OCI-LY3 (cell line): ENCODE measurements around the gene GPR39.

Source experiments
- H2AFZ ChIP-seq: fragments of 200-600, 300-600 bp; shearing (Covaris generic); 2 replicates; pipeline ENCODE4 v1.6.0; 2014; ENCODE audit warnings: antibody characterized with exemption, low read depth, low read length
- H3K27ac ChIP-seq: fragments of 200-600, 300-600 bp; sonication (generic); 2 replicates; pipeline ENCODE4 v1.5.1; 2014; ENCODE audit warnings: mild to moderate bottlenecking, low read length, moderate library complexity, mixed read lengths
- H3K27me3 ChIP-seq: fragments of 200-600, 300-600 bp; sonication (generic); 2 replicates; pipeline ENCODE4 v1.6.1; 2014; ENCODE audit warnings: low read depth, low read length, mixed read lengths
- H3K36me3 ChIP-seq: fragments of 200-600, 300-600 bp; sonication (generic); replicated peaks from 2 replicates; pipeline ENCODE3; 2014; ENCODE audit warnings: low read depth, low read length, mixed read lengths
- H3K4me1 ChIP-seq: fragments of 300-600, 200-600 bp; sonication (generic); 2 replicates; pipeline ENCODE4 v1.6.1; 2014; ENCODE audit warnings: low read length, mixed read lengths
- H3K4me2 ChIP-seq: fragments of 200-600, 300-600 bp; sonication (generic); 2 replicates; pipeline ENCODE4 v1.6.1; 2014; ENCODE audit warnings: low read length, mixed read lengths
- H3K4me3 ChIP-seq: fragments of 300-600, 200-600 bp; sonication (generic); 2 replicates; pipeline ENCODE4 v1.5.1; 2014; ENCODE audit warnings: antibody characterized with exemption, mild to moderate bottlenecking, low read length, moderate library complexity
- H3K79me2 ChIP-seq: fragments of 300-600, 200-600 bp; shearing (Covaris generic); 2 replicates; pipeline ENCODE4 v1.6.1; 2014; ENCODE audit warnings: mild to moderate bottlenecking, low read length, mixed read lengths
- H3K9ac ChIP-seq: fragments of 300-600, 200-600 bp; shearing (Covaris generic); 2 replicates; pipeline ENCODE4 v1.6.0; 2014; ENCODE audit warnings: mild to moderate bottlenecking, low read length, moderate library complexity
- H3K9me3 ChIP-seq: fragments of 200-600, 300-600 bp; shearing (Covaris generic); 2 replicates; pipeline ENCODE4 v1.6.1; 2014; ENCODE audit warnings: low read length, mixed read lengths; ENCODE audit not compliant: insufficient read depth
- H4K20me1 ChIP-seq: fragments of 200-600, 300-600 bp; sonication (generic); 2 replicates; pipeline ENCODE4 v1.6.1; 2016; ENCODE audit warnings: low read length, mixed read lengths; ENCODE audit not compliant: insufficient read depth
- EZH2phosphoT487 ChIP-seq: fragments of 200-600 bp; shearing (Covaris generic); IDR thresholded peaks from 2 replicates; pipeline ENCODE4 v1.6.1; 2018; ENCODE audit warnings: antibody characterized with exemption, mixed run types, low read depth
- TF ChIP-seq, protein P1 (sequence below): fragments of 200-600, 300-600 bp; sonication (generic); IDR thresholded peaks from 2 replicates; pipeline ENCODE4 v1.5.1; 2014; ENCODE audit warnings: antibody characterized with exemption, low read length, low read depth

The GPR39 gene

GRCh38 chr2:132668987-132669907, 252.6 kb downstream of the GPR39 start:
- Histone ChIP-seq H3K9ac (no peak overlapping the region), H3K4me2 (no peak overlapping the region), H3K4me3 (no peak overlapping the region), H3K79me2 (no peaks in the 10 kb centered on the region), H3K36me3 (no peaks in the 10 kb centered on the region), H3K9me3 (no peaks in the 10 kb centered on the region), H2AFZ (no peak overlapping the region), H4K20me1 (no peaks in the 10 kb centered on the region), H3K4me1 (no peaks in the 10 kb centered on the region), H3K27me3 (no peaks in the 10 kb centered on the region), H3K27ac (no peak overlapping the region)
- TF ChIP-seq, protein P1, sequence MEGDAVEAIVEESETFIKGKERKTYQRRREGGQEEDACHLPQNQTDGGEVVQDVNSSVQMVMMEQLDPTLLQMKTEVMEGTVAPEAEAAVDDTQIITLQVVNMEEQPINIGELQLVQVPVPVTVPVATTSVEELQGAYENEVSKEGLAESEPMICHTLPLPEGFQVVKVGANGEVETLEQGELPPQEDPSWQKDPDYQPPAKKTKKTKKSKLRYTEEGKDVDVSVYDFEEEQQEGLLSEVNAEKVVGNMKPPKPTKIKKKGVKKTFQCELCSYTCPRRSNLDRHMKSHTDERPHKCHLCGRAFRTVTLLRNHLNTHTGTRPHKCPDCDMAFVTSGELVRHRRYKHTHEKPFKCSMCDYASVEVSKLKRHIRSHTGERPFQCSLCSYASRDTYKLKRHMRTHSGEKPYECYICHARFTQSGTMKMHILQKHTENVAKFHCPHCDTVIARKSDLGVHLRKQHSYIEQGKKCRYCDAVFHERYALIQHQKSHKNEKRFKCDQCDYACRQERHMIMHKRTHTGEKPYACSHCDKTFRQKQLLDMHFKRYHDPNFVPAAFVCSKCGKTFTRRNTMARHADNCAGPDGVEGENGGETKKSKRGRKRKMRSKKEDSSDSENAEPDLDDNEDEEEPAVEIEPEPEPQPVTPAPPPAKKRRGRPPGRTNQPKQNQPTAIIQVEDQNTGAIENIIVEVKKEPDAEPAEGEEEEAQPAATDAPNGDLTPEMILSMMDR: no peak
- no peak for TF ChIP-seq EZH2phosphoT487

DNA sequence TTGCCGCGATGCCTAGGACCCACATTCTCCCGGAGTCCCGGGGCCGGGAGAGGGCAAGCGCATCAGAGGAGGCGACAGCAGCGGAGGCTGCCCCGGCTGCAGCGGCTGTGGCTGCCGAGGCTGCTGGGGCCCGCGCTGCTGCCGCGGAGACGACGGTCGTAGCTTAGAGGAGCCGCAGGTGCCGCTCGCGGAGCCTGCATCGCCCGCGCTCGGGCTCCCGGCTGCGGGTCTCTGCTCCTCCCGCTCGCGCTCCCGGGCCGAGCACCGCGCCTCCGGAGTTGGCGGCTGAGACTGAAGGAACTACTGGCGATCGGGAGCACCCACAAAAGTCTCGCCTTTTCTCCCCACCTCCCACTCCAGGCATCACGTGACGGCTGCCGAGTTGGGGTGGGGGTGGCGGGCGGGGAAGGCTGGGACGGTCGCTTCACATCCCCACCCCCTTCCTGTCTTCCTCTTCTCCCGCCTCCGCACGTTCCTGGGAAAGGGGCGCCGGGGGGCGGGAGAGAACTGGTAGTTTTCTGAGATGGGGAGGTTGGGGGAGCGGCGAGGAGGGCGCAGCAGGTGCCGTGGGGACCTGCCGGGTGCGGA, 253.4 kb downstream of the GPR39 start, which contains the start of gene LYPD1:
Gene LYPD1 (minus strand): TSS at position 298 of the 588 bp plus-strand sequence. CDS start 273 bp downstream, at position 25.
- Histone ChIP-seq H3K79me2 (no peaks in the 10 kb centered on the region), H3K27ac (no peak within 1 kb of the TSS), H3K27me3 (no peaks in the 10 kb centered on the region), H3K4me3 (no peak within 1 kb of the TSS), H3K4me2 (no peak within 1 kb of the TSS), H3K9me3 (no peaks in the 10 kb centered on the region), H4K20me1 (no peaks in the 10 kb centered on the region), H3K36me3 (no peaks in the 10 kb centered on the region), H3K9ac (no peak within 1 kb of the TSS), H2AFZ (no peak within 1 kb of the TSS), H3K4me1 (no peaks in the 10 kb centered on the region)
- TF ChIP-seq, protein P1: no peak
- no peak for TF ChIP-seq EZH2phosphoT487

DNA sequence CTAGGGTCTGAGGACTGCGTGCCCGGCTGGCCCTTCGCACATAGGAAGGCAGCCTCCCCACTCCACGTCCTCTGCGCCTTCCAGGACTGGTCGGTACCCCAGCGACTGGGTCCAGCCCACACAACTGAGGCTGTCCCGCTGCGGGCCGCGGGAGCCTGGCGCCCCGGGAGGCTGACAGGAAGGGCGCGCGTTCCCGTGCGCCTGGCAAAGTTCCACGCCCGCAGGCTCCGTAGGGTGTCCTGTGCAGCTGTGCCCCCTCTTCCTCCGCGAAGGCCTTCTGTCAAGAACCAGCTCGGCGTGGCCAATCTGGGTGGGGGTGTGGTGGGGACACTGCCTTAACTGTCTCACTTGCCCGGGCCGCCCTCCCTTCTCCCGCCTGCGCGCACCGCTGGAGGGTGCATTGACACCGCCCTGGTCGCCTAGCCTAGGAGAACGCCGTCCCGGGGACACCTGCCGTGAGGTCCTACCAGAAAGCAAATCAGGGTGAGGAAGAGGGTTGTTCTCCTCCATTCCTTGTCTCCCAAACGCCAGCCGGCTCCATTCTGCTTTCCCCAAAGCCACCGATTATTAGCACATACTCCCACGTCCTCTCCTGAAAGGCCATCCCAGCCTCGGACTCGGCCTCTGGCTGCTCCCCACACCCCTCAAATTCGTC, 254.0 kb downstream of the GPR39 start:
- Histone ChIP-seq H2AFZ (no peak overlapping the region), H3K79me2 (no peaks in the 10 kb centered on the region), H3K9me3 (no peaks in the 10 kb centered on the region), H4K20me1 (no peaks in the 10 kb centered on the region), H3K4me2 (no peak overlapping the region), H3K27ac (no peak overlapping the region), H3K9ac (no peak overlapping the region), H3K27me3 (no peaks in the 10 kb centered on the region), H3K4me1 (no peaks in the 10 kb centered on the region), H3K4me3 (no peak overlapping the region), H3K36me3 (no peaks in the 10 kb centered on the region)
- TF ChIP-seq, protein P1: no peak
- TF ChIP-seq EZH2phosphoT487: no peak

- no peak overlapping the region for H3K27ac ChIP-seq
- H4K20me1 ChIP-seq: no peaks in the 10 kb centered on the region
- H3K4me1 ChIP-seq: no peaks in the 10 kb centered on the region
- no peaks in the 10 kb centered on the region for H3K36me3 ChIP-seq
- no peaks in the 10 kb centered on the region for H3K27me3 ChIP-seq
- H3K4me3 ChIP-seq: no peak overlapping the region
- H3K9me3 ChIP-seq: no peaks in the 10 kb centered on the region
- no peak overlapping the region for H3K4me2 ChIP-seq
- no peak for TF ChIP-seq EZH2phosphoT487
- TF ChIP-seq, protein P1: no peak
- H3K9ac ChIP-seq: no peak overlapping the region
- H3K79me2 ChIP-seq: no peaks in the 10 kb centered on the region
- H2AFZ ChIP-seq: no peak overlapping the region
Observed at GRCh38 chr2:132671151-132671835, 254.7 kb downstream of the GPR39 start.
